ENCODE data around the gene PTPRT. TPM values are rescaled to one million over a fixed set of nuclear protein-coding genes. Genes with fewer than 3 reads are reported as not detected.

Gene PTPRT
- total RNA-seq, 1 experiment from 2014 or later: not detected

DNA sequence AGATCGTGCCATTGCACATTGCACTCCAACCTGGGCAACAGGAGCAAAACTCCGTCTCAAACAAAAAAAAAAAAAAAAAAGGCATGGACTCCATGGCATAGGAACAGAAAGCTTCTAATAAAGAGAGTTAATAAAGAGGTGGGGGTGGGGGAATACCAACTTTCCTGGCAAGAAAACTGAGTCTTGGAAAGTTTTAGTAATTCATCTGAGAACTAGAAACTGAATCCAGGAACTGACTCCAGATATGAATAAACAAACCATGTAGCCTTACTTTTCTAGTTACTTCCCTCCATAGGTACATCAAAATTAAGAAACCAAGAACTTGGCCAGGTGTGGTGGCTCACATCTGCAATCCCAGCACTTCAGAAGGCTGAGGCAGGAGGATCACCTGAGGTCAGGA, 38.5 kb downstream of the PTPRT start:
- no peak for ATAC-seq
- intact Hi-C loops (cut with micrococcal nuclease): no loop called here
- Histone ChIP-seq H3K9me3 (ENCODE audit: control insufficient read depth in 1 of 2, insufficient read depth in 1 of 2, low read depth in 1 of 2, low read length in 2 of 2) (peaks cover 0 to 2% of the 10 kb centered on the region in 2 experiments; a peak in 1 of 4 replicates), H3K9me2 (ENCODE audit: insufficient read depth) (no peaks in the 10 kb centered on the region), H3K4me1 (ENCODE audit: control insufficient read depth in 1 of 2, insufficient read depth in 2 of 2, low read length in 2 of 2) (no peaks in the 10 kb centered on the region), H4K20me1 (ENCODE audit: insufficient read depth) (no peaks in the 10 kb centered on the region), H3K27ac (ENCODE audit: low read depth, low read length) (no peak overlapping the region), H2AFZ (ENCODE audit: low read depth, low read length, poor library complexity, severe bottlenecking) (no peak overlapping the region), H3K4me2 (ENCODE audit: low read length) (no peak overlapping the region), H3K36me3 (ENCODE audit: control insufficient read depth in 1 of 2, insufficient read depth in 2 of 2, low read length in 2 of 2) (no peaks in the 10 kb centered on the region), H3K4me3 (replicated peaks in 1 of 2; ENCODE audit: low read depth in 1 of 2, low read length in 2 of 2) (no peak overlapping the region), H3K27me3 (ENCODE audit: insufficient read depth, low read length) (no peaks in the 10 kb centered on the region), H3K9ac (ENCODE audit: low read length) (no peak overlapping the region), H3K79me2 (ENCODE audit: insufficient read depth, low read length) (no peaks in the 10 kb centered on the region)
- DNase-seq (ENCODE audit: low read depth, low spot score): no peak
- CTCF ChIA-PET: no interaction called here
- RAD21 ChIA-PET (ENCODE audit: low non-redundant PET in 1 of 2, low total read pairs in 2 of 2, uncharacterized antibody in 2 of 2, unreplicated experiment in 2 of 2): no interaction called here
- BruUV-seq (replicated peaks): no TSS peak
- POLR2A ChIA-PET: no interaction called here
- TF ChIP-seq SP1 (IDR thresholded peaks at IDR 0.05; ENCODE audit: low read depth): no peak
- TF ChIP-seq EZH2phosphoT487 (IDR thresholded peaks at IDR 0.05; ENCODE audit: borderline replicate concordance): no peak
- TF ChIP-seq, protein P1, sequence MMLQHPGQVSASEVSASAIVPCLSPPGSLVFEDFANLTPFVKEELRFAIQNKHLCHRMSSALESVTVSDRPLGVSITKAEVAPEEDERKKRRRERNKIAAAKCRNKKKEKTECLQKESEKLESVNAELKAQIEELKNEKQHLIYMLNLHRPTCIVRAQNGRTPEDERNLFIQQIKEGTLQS (IDR thresholded peaks at IDR 0.05): no peak
- TF ChIP-seq CEBPB (IDR thresholded peaks at IDR 0.05; ENCODE audit: low read depth): no peak
- no peak for TF ChIP-seq ZFX (IDR thresholded peaks at IDR 0.05)
- TF ChIP-seq FOSL1 (IDR thresholded peaks at IDR 0.05; ENCODE audit: low read depth): no peak
- TF ChIP-seq POLR2AphosphoS5 (IDR thresholded peaks at IDR 0.05; ENCODE audit: low read depth, low read length): no peak
- no peak for TF ChIP-seq YY1 (IDR thresholded peaks at IDR 0.05; ENCODE audit: extremely low read depth, insufficient replicate concordance, low read depth, low read length)
- TF ChIP-seq, protein P2, sequence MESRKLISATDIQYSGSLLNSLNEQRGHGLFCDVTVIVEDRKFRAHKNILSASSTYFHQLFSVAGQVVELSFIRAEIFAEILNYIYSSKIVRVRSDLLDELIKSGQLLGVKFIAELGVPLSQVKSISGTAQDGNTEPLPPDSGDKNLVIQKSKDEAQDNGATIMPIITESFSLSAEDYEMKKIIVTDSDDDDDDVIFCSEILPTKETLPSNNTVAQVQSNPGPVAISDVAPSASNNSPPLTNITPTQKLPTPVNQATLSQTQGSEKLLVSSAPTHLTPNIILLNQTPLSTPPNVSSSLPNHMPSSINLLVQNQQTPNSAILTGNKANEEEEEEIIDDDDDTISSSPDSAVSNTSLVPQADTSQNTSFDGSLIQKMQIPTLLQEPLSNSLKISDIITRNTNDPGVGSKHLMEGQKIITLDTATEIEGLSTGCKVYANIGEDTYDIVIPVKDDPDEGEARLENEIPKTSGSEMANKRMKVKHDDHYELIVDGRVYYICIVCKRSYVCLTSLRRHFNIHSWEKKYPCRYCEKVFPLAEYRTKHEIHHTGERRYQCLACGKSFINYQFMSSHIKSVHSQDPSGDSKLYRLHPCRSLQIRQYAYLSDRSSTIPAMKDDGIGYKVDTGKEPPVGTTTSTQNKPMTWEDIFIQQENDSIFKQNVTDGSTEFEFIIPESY (IDR thresholded peaks at IDR 0.05; ENCODE audit: extremely low read depth, insufficient replicate concordance, low read length): no peak
- TF ChIP-seq, protein P3, sequence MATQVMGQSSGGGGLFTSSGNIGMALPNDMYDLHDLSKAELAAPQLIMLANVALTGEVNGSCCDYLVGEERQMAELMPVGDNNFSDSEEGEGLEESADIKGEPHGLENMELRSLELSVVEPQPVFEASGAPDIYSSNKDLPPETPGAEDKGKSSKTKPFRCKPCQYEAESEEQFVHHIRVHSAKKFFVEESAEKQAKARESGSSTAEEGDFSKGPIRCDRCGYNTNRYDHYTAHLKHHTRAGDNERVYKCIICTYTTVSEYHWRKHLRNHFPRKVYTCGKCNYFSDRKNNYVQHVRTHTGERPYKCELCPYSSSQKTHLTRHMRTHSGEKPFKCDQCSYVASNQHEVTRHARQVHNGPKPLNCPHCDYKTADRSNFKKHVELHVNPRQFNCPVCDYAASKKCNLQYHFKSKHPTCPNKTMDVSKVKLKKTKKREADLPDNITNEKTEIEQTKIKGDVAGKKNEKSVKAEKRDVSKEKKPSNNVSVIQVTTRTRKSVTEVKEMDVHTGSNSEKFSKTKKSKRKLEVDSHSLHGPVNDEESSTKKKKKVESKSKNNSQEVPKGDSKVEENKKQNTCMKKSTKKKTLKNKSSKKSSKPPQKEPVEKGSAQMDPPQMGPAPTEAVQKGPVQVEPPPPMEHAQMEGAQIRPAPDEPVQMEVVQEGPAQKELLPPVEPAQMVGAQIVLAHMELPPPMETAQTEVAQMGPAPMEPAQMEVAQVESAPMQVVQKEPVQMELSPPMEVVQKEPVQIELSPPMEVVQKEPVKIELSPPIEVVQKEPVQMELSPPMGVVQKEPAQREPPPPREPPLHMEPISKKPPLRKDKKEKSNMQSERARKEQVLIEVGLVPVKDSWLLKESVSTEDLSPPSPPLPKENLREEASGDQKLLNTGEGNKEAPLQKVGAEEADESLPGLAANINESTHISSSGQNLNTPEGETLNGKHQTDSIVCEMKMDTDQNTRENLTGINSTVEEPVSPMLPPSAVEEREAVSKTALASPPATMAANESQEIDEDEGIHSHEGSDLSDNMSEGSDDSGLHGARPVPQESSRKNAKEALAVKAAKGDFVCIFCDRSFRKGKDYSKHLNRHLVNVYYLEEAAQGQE (IDR thresholded peaks at IDR 0.05; ENCODE audit: low read depth): no peak

All from HCT116 (cell line).